Activated CD8-positive, alpha-beta memory T cell treated with anti-CD3 and anti-CD28 coated beads, Interleukin-2, amount 10 ng/mL, durations not matched to agents 7 days and 5 days (primary cell): Measurements from ENCODE around the gene CGNL1. TPM values are rescaled to one million over a fixed set of nuclear protein-coding genes. Genes with fewer than 3 reads are reported as not detected.

Source experiments
- ATAC-seq: fragments of 150-1000 bp; cut with Tn5 transposase; one replicate; pipeline ENCODE4 v1.10.0; 2021; ENCODE audit warnings: moderate library complexity
- CTCF ChIA-PET: fragments of 350-600 bp; sonication (Branson Sonifier 250); formaldehyde crosslinking; loops from one replicate; lab custom pipeline; 2021; ENCODE audit warnings: antibody characterized with exemption; lab: Charles Lee
- DNase-seq: peaks from one replicate; pipeline ENCODE4 v3.0.0-alpha.2; 2020
- H3K27ac Mint-ChIP-seq: one replicate; pipeline ENCODE4 v1.8.0; 2021; ENCODE audit warnings: mild to moderate bottlenecking, mixed read lengths
- H3K27me3 Mint-ChIP-seq: one replicate; pipeline ENCODE4 v1.8.0; 2021; ENCODE audit warnings: mixed read lengths
- H3K36me3 Mint-ChIP-seq: one replicate; pipeline ENCODE4 v1.8.0; 2021; ENCODE audit warnings: mild to moderate bottlenecking, mixed read lengths
- H3K4me1 Mint-ChIP-seq: one replicate; pipeline ENCODE4 v1.8.0; 2021; ENCODE audit warnings: mixed read lengths
- H3K4me3 Mint-ChIP-seq: one replicate; pipeline ENCODE4 v1.8.0; 2021; ENCODE audit warnings: mild to moderate bottlenecking, moderate library complexity, mixed read lengths
- H3K9me3 Mint-ChIP-seq: one replicate; pipeline ENCODE4 v1.8.0; 2022; ENCODE audit warnings: low read depth, mixed read lengths
- total RNA-seq, 2 experiments: library from RNA; stranded (reverse); gene quantifications; one replicate each; pipeline ENCODE4 v1.2.3, GENCODE V29; 2021

The CGNL1 gene
- total RNA-seq, 2 experiments from 2014 or later = not detected

DNA sequence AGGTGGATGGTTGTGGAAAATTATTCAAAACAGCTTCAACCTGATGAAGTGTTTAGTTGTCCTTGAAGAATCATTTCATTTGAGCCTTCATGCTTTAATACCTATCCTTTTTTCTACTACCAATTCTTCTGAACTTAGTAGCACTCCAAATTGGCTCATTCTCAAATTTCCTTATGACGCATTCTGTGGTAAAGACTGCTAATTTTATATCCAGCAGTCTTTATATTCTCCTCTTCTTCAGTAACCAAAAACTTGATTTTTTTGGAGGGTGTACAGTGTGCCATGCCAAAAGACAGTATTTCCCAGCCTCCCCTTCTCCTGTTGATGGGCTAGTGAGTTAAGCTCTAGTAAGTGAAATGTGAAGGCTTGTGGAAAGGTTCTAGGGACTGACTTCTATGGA is 25.2 kb downstream of the CGNL1 start:
- no peak overlapping the region for H3K4me3 Mint-ChIP-seq
- no peak for DNase-seq
- H3K9me3 Mint-ChIP-seq = no peaks in the 10 kb centered on the region
- no peaks in the 10 kb centered on the region for H3K4me1 Mint-ChIP-seq
- no peak overlapping the region for H3K27ac Mint-ChIP-seq
- peaks cover 9% of the 10 kb centered on the region for H3K27me3 Mint-ChIP-seq
- no peak for ATAC-seq
- H3K36me3 Mint-ChIP-seq = no peaks in the 10 kb centered on the region
- CTCF ChIA-PET = no interaction called here

DNA sequence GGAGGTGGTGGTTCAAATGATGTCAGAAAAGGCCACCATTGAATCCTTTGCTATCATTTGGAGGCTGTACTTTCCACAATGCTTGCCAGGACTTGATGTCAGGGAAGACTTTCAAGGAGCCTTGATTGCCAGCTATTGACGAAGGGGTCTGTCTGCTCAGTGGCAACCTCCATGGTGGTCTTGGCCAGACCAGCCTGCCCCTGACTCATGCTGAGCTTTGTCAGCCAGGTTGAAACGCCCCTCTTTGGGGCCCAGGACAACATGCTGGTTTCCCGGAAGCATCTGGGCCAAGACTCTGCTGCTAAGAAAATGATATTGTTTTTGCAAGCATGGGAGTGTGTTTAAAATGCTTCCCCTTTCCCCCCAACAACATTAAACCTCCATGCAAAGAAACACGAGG is 26.7 kb downstream of the CGNL1 start:
- no peaks in the 10 kb centered on the region for H3K4me1 Mint-ChIP-seq
- CTCF ChIA-PET = no interaction called here

DNA sequence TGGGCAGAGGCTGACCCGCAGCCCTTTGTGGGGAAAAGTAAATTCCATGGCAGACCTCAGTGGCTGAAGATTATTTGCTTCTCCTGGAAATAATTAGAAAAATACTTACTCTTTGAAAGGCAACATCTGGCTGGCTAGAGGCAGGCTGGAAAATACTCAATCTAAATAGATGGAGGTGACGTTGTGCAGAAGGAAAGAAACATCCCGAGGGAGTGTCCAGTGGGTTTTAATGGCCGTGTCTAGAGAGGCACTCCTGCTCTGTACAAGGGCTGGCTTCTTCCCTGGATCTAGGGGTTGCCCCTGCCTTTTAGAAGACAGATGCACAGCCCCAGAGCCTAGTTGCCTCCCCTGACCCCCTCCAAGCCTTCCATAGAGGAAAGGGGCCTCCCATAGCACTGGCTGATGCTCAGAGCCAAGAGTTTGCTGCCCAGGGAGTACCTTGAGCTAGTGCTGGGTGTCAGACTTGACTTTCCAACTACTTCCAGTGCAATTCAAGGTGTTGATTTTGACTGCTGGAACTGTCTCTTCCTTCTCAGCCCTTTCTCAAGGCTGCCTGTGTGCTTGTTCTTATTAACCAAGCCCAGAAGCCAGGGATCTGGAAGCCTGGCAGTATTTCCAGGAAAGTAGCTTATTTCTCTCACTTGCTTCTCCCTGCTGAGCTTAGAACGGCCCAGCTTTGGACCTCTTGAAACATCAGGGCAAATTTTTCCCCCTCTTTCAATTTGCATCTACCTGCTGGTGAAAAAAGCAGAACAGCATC is 27.4 kb downstream of the CGNL1 start:
- Mint-ChIP-seq H3K36me3 (no peaks in the 10 kb centered on the region), H3K4me1 (no peaks in the 10 kb centered on the region), H3K27ac (no peak overlapping the region), H3K9me3 (no peaks in the 10 kb centered on the region), H3K27me3 (peaks cover 3% of the 10 kb centered on the region), H3K4me3 (no peak overlapping the region)
- CTCF ChIA-PET = no interaction called here
- ATAC-seq = no peak
- no peak for DNase-seq

More for the DNA sequence above, 26.7 kb downstream of the CGNL1 start:
- no peak for ATAC-seq
- no peaks in the 10 kb centered on the region for H3K36me3 Mint-ChIP-seq
- H3K27ac Mint-ChIP-seq = no peak overlapping the region
- no peaks in the 10 kb centered on the region for H3K9me3 Mint-ChIP-seq
- H3K4me3 Mint-ChIP-seq = no peak overlapping the region
- DNase-seq = no peak
- H3K27me3 Mint-ChIP-seq = peaks cover 9% of the 10 kb centered on the region

DNA sequence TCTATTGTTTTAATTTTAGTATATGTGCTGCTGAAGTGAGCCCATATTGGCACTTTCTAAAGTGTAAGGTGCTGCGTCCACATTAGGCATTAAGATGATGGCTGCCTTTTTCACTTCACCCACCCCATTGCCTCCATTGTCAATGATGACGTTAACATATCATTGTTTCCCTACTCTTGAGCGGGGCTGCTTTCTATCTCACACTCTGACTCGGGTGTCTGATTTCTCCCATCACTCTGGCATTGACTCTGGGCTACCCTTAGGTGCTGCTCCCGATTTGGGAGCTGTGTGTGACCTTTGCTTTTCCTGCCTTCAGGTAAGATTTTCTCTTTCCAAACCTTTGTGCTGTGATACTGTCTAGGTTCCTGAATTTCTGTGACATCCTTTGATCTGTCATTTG is 28.8 kb downstream of the CGNL1 start:
- Mint-ChIP-seq H3K27ac (no peak overlapping the region), H3K9me3 (no peaks in the 10 kb centered on the region), H3K4me1 (no peaks in the 10 kb centered on the region), H3K4me3 (no peak overlapping the region), H3K36me3 (no peaks in the 10 kb centered on the region), H3K27me3 (peaks cover 10% of the 10 kb centered on the region)
- DNase-seq (no peak), ATAC-seq (no peak)
- CTCF ChIA-PET = no interaction called here

DNA sequence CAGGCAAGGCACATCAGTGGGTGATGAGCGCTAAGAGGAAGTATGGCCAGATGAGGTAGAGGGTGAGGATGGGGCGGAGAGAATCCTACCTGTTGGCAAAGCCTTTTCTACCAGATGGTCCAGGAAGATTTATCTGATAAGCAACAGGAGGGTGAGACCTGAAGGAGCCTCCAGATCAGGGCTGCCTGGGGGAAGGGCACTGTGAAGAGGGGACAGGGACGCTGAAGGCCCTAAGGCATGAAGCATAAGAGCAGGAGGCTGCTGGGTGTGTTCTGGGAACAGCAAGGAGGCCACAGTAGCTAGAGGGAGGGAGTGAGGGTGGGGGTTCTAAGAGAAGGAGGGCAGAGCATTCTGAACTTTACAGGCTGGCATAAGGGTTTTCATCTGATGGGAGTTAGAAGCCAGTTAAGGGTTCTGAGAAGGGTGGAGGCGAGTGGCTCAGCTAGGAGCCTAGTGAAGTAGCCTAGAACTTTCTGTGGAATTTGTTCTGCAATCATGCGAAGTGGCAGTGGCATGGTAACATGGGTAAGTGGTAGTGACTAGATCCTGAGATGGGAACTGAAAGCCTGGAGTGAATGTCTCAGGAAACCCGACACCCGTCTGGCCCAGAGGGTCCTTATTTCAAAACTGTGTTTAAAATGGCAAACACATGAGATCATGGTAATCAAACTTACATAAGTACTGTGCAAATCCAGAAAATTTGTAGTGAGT is 29.9 kb downstream of the CGNL1 start:
- no peaks in the 10 kb centered on the region for H3K4me1 Mint-ChIP-seq
- DNase-seq = no peak
- H3K36me3 Mint-ChIP-seq = no peaks in the 10 kb centered on the region
- H3K4me3 Mint-ChIP-seq = no peak overlapping the region
- ATAC-seq = no peak
- CTCF ChIA-PET = no interaction called here
- no peak overlapping the region for H3K27ac Mint-ChIP-seq
- peaks cover 10% of the 10 kb centered on the region for H3K27me3 Mint-ChIP-seq
- no peaks in the 10 kb centered on the region for H3K9me3 Mint-ChIP-seq

DNA sequence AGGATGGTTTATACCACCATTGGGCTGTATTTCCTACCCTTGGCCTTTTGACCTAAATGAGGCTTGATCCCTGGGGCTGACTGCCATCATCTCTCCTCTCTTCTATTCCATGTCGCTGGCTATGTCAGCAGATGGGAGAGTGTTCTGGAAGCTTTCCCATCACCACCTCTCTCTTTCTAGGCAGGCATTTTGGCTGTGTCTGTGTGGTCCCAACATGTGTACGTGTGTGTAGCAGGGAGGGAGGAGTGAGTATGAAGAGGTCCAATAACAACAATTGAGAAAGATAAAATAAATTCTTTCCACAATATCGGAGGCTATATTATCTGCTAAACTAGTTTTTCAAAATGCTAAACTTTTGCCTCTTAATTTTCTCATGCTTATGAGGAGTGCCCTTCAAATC is 34.1 kb downstream of the CGNL1 start:
- Mint-ChIP-seq H3K27ac (no peak overlapping the region), H3K4me3 (no peak overlapping the region), H3K36me3 (no peaks in the 10 kb centered on the region), H3K4me1 (no peaks in the 10 kb centered on the region), H3K9me3 (no peaks in the 10 kb centered on the region), H3K27me3 (peaks cover 12% of the 10 kb centered on the region)
- CTCF ChIA-PET = no interaction called here
- ATAC-seq (no peak), DNase-seq (no peak)

DNA sequence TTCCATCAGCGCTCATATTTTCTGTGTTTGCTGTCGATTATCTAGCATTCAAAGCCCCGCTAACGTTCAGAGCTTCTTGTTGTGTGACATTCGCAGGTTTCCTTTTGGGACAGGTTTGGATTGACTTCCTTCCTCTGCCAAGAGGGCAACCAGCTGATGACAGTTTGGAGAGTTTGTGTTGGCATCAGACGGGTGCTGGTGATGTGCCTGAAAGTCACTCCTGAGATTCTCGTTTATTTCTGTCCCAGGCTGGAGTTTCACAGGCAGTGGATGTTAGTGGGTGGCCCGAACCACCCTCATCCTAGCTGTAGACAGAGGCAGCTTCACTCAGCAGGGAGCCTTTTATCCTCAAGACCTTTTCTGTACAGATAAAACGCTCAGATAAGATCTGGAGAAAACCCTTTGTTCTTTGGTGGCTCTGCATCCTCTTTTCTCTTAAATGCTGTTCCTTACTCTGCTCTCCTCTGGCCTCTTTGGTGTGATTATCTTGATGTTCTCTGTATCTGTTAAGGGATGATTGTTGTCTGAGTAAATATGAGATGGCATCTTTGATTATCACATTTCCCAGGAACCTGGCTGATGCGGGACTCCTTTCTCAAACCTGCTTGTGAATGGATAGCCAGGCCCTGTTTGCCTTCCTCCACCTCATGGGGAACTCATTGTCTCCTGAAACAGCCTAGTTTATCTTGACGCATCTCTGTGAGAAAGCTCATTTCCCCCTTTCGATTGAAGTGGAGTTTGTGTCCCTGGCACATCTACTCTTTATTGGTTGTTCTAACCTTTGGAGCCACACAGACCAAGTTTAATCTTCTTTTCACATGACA is 35.9 kb downstream of the CGNL1 start:
- Mint-ChIP-seq H3K27ac (no peak overlapping the region), H3K4me3 (no peak overlapping the region)
- DNase-seq = no peak

DNA sequence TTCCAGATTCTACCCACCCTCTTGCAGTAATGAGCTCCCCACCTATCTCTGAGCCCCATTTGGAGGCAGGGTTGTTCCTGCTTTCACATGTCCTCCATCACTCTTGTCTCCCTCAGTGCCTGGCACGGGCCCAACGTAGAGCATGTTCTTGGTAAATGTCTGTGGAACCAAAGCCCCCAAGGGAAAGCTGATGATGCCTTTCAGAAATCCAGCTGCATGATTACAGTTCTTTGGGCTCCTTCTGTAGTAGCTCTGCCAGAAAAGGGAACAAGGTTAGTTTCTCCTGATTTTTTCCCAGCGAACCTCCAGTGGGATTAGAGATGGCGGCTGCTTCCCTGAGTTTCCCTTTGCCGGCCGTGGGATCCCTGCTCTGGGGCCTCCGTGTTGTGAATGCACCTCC is 39.3 kb downstream of the CGNL1 start:
- CTCF ChIA-PET = no interaction called here
- Mint-ChIP-seq H3K36me3 (no peaks in the 10 kb centered on the region), H3K4me1 (no peaks in the 10 kb centered on the region), H3K4me3 (no peak overlapping the region), H3K27ac (no peak overlapping the region), H3K9me3 (no peaks in the 10 kb centered on the region), H3K27me3 (peaks cover 6% of the 10 kb centered on the region)
- no peak for DNase-seq
- no peak for ATAC-seq

More for the DNA sequence above, 35.9 kb downstream of the CGNL1 start:
- H3K4me1 Mint-ChIP-seq = no peaks in the 10 kb centered on the region
- no peaks in the 10 kb centered on the region for H3K9me3 Mint-ChIP-seq
- no peaks in the 10 kb centered on the region for H3K36me3 Mint-ChIP-seq
- CTCF ChIA-PET = no interaction called here
- ATAC-seq = no peak
- peaks cover 12% of the 10 kb centered on the region for H3K27me3 Mint-ChIP-seq

DNA sequence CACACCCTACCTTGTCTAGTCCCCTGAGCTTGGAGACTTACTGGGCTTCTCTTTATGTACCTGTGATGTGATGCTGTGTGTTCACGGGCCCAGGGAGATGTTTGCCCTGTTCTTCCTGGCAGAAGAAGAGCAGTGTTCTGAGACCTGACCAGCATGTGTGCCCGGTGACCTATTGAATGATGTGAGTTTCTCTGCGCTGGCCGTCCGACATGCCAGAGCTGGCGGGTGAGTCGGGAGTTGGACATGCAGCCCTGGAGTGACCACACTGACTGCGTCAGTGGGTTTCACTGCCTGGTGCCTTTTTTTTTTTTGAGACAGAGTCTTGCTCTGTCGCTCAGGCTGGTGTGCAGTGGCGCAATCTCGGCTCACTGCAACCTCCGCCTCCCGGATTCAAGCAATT is 42.3 kb downstream of the CGNL1 start:
- CTCF ChIA-PET = no interaction called here
- DNase-seq = no peak

DNA sequence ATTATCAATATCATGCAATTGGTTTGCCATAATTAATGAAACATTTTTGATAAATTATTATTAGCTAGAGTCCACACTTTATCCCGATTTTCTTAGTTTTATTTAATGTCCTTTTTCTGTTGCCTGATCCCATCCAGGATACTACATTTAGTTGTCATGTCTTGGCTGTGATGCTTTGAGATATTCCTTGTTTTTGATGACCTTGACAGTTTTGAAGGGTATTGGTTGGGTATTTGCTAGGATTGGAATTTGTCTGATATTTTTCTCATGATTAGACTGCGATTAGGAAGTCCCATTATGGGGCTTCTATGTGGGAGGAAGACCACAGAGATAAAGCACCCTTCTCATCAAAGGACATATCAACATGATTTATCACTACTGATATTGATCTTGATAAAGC is 43.0 kb downstream of the CGNL1 start:
- H3K9me3 Mint-ChIP-seq = no peaks in the 10 kb centered on the region
- DNase-seq = no peak
- peaks cover 3% of the 10 kb centered on the region for H3K27me3 Mint-ChIP-seq
- H3K4me3 Mint-ChIP-seq = no peak overlapping the region
- no peak overlapping the region for H3K27ac Mint-ChIP-seq
- H3K4me1 Mint-ChIP-seq = no peaks in the 10 kb centered on the region
- no peak for ATAC-seq
- CTCF ChIA-PET = no interaction called here
- H3K36me3 Mint-ChIP-seq = no peaks in the 10 kb centered on the region

More for the DNA sequence above, 42.3 kb downstream of the CGNL1 start:
- Mint-ChIP-seq H3K27ac (no peak overlapping the region), H3K4me3 (no peak overlapping the region), H3K36me3 (no peaks in the 10 kb centered on the region), H3K9me3 (no peaks in the 10 kb centered on the region), H3K27me3 (no peaks in the 10 kb centered on the region), H3K4me1 (no peaks in the 10 kb centered on the region)
- no peak for ATAC-seq

DNA sequence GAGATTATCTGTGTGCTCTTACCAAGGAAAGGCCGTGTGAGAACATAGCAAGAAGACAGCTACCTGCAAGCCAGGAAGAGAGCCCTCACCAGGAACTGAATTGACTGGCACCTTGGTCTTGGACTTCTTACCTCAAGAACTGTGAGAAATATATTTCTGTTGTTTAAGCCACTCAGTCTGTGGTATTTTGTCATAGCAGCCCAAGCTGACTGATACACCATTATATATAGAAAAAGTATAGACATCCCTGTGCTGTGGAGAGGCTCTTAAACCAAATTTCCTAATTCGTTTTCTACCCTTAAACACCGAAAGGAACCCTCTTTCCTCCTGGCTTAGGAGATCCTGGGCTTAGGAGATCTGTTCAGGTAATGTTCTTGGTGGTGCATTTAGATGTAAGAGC is 44.8 kb downstream of the CGNL1 start:
- CTCF ChIA-PET = no interaction called here
- no peak for ATAC-seq
- Mint-ChIP-seq H3K36me3 (no peaks in the 10 kb centered on the region), H3K27me3 (peaks cover 3% of the 10 kb centered on the region), H3K27ac (no peak overlapping the region), H3K4me3 (no peak overlapping the region), H3K4me1 (no peaks in the 10 kb centered on the region), H3K9me3 (no peaks in the 10 kb centered on the region)
- no peak for DNase-seq

DNA sequence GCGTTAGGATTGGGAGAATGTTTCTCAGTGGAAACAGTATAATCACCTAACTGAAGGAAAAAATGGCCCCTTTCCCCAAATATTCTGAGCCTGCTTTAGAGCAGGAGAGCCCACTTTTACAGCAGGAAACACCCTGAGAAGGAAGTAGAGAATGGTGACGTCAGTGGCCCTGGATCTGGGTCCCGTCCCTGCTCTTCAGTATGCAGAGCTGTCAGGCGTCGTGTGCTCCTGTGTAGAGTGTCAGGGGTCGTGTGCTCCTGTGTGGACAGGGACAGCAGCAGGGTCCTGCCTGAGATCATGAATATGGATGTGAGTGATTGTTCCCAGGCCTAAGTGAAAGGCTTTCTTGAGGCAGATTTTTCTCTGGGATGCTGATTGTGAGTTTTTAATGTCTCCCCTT is 45.2 kb downstream of the CGNL1 start:
- DNase-seq (no peak), ATAC-seq (no peak)
- Mint-ChIP-seq H3K27ac (no peak overlapping the region), H3K9me3 (no peaks in the 10 kb centered on the region), H3K36me3 (no peaks in the 10 kb centered on the region), H3K4me3 (no peak overlapping the region), H3K27me3 (peaks cover 3% of the 10 kb centered on the region), H3K4me1 (no peaks in the 10 kb centered on the region)
- CTCF ChIA-PET = no interaction called here

DNA sequence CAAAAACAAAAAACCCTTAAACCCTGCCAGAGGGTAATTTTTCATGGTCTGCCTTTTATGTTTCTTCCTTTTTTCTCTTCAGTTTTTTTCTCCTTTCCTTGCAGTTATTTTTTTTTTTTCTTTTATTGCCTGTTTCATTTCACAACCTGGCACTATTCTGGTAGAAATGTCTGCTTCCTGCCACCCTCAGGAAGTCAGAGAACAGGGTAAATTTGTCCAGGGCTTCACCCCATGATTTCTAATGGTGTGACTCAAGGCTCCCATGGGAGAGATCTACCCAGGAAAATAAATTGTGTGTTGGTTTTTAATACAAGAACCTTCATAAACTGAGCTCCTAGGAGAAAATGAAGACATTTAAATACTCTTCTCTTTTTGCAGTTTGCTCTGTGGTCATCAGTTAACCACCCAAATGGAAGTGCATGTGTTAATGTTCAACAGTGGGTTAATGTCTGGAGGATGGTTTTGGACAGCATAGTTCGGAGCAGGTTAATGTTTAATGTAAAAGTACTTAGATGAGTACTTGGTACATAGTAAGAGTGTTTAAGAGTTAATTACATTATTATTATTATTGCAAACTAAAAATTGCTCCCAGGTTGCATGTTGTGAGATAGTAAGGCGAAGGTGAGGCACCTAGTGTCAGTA is 45.9 kb downstream of the CGNL1 start:
- Mint-ChIP-seq H3K36me3 (no peaks in the 10 kb centered on the region), H3K4me1 (no peaks in the 10 kb centered on the region), H3K9me3 (no peaks in the 10 kb centered on the region), H3K27ac (no peak overlapping the region), H3K4me3 (no peak overlapping the region), H3K27me3 (peaks cover 3% of the 10 kb centered on the region)
- no peak for ATAC-seq
- CTCF ChIA-PET = no interaction called here
- no peak for DNase-seq
